Natural killer cell treated with Interleukin-12 subunit alpha and Interleukin-12 subunit beta and Interleukin-15 and Interleukin-18, amount 100 ng/mL, for 72 hours (primary cell): Measurements from ENCODE around the gene AOAH. TPM values are rescaled to one million over a fixed set of nuclear protein-coding genes. Genes with fewer than 3 reads are reported as not detected.
A peak's percentile ranks its signal among the peaks of the same experiment; 100 is the strongest.
"Not testable (repeated sequence)": the region's sequence is repeated elsewhere in the genome, so short reads cannot be mapped to it uniquely, and the experiment has no call there.

Source experiments
- ATAC-seq, 2 donors: fragments of 150-1000 bp; cut with Tn5 transposase in 1 of 2; sonication (Bioruptor Pico), chemical (Tn5 transposase) in 1 of 2; 2 replicates each; pipeline ENCODE4 v1.10.0; 2021
- DNase-seq: peaks from one replicate; pipeline ENCODE4 v3.0.0; 2022; ENCODE audit warnings: low spot score
- H3K27ac Mint-ChIP-seq, 2 donors: 1 replicate in 1 of 2; 2 replicates in 1 of 2; pipeline ENCODE4 v1.8.0; 2022; ENCODE audit warnings: mixed read lengths in 2 of 2, mild to moderate bottlenecking in 1 of 2, moderate library complexity in 1 of 2
- H3K27me3 Mint-ChIP-seq, 2 donors: 1 replicate in 1 of 2; 2 replicates in 1 of 2; pipeline ENCODE4 v1.8.0; 2022; ENCODE audit warnings: mixed read lengths in 2 of 2
- H3K36me3 Mint-ChIP-seq: one replicate; pipeline ENCODE4 v1.8.0; 2022; ENCODE audit warnings: mixed read lengths
- H3K4me1 Mint-ChIP-seq, 2 donors: 1 replicate in 1 of 2; 2 replicates in 1 of 2; pipeline ENCODE4 v1.8.0; 2022; ENCODE audit warnings: low read depth in 2 of 2, mixed read lengths in 2 of 2, mild to moderate bottlenecking in 1 of 2
- H3K4me3 Mint-ChIP-seq: one replicate; pipeline ENCODE4 v1.8.0; 2022; ENCODE audit warnings: mixed read lengths
- H3K9me3 Mint-ChIP-seq: 2 replicates; pipeline ENCODE4 v1.8.0; 2022; ENCODE audit warnings: mixed read lengths
- total RNA-seq, 2 donors: library from RNA; stranded (reverse); gene quantifications; one replicate each; pipeline ENCODE4 v1.2.3, GENCODE V29; 2022

The AOAH gene
- total RNA-seq, 2 donors from 2014 or later = 108 to 136 TPM

DNA sequence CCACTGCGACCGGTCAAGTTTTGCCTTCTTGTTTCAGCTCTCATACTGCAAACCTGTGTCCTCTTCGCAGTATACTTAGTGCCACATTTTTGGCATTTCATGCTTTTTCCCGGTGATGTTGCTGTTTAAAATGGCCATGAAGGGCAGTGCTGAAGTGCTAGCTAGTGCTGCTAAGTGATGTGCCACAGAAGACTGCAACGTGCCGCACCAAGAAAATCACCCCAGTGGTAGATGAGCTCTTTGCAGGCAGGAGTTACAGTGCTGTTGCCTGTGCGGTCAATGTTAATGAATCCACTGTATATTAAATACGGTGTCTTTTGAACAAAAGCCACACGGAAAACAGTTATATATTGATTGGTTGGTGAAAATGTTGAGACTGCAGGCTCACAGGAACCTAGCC, 214.3 kb downstream of the AOAH start:
- H3K9me3 Mint-ChIP-seq = no peaks in the 10 kb centered on the region
- no peaks in the 10 kb centered on the region for H3K36me3 Mint-ChIP-seq
- H3K4me1 Mint-ChIP-seq = peaks cover 36 to 51% of the 10 kb centered on the region in 2 donors
- peak overlapping the region in 1 of 2 donors; percentile 77 for H3K27ac Mint-ChIP-seq
- no peak overlapping the region for H3K4me3 Mint-ChIP-seq
- no peaks in the 10 kb centered on the region for H3K27me3 Mint-ChIP-seq
- ATAC-seq (no peak), DNase-seq (no peak)

DNA sequence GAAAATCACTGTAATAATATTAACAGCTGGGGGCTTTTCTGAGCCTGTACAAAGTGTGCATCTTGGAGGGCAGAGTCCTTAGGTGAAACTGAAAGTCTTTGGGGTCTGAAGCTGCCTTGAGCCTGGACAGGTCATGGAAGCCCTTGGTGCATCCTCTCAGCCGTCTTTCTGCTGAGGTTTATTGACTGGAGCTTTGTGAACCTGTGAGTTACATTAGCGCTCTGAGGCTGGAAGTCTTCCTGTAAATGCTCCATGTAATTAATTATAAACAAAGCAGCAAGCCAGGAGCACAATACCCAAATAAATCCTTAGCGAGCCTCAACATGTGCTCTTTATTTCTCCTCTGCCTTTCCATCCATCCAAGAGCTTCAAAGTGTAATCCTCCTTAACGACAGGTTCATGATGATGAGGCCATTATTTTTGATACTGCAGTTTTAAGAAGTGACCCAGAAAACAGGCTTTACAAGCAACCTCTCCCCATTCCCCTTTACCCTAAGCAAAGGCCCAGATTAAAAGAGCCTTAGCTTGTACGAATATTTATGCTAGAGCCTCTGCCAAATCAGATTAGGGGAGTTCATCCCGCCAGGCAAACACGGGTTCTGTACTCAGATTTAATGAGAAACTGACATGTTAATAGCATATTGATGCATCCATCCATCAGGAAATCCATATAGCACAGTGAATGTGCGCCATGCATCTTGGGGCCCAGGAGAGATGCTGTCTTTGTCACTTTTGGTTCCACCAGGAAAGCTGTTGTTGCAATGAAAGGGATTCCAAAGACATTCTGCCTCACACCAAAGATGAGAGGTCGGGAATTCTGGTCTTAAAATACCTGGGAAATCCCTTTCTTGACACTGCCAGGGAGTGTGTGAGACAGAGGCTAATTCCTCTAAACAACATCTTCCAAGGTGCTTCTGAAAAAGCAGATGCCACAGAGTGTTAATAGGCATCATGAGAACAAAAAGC, 216.5 kb downstream of the AOAH start:
- H3K27ac Mint-ChIP-seq = peak overlapping the region in 1 of 2 donors; percentile 70
- no peak for ATAC-seq
- H3K4me3 Mint-ChIP-seq = no peak overlapping the region

DNA sequence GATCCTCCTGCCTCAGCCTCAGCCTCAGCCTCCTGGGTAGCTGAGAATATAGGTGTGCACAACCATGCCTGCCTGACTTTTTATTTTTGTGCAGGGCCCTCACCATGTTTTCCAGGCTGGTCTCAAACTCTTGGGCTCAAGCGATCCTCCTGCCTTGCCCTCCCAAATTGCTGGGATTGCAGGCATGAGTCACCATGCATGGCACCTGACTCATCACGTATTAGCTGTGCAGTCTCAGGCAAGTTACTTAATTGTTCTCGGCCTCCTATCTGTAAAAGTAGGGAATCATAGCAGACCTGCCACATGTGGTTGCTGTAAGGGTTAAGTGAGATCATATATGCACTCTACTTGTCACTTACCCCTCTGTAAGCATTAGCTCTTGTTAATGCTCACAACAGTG, 217.5 kb downstream of the AOAH start:
- Mint-ChIP-seq H3K4me1 (peaks cover 22 to 31% of the 10 kb centered on the region in 2 donors), H3K27me3 (no peaks in the 10 kb centered on the region), H3K36me3 (no peaks in the 10 kb centered on the region), H3K27ac (peak overlapping the region in 1 of 2 donors; percentile 48), H3K4me3 (no peak overlapping the region), H3K9me3 (no peaks in the 10 kb centered on the region)
- ATAC-seq (no peak), DNase-seq (no peak)

More for the DNA sequence above, 216.5 kb downstream of the AOAH start:
- Mint-ChIP-seq H3K27me3 (no peaks in the 10 kb centered on the region), H3K9me3 (no peaks in the 10 kb centered on the region), H3K36me3 (no peaks in the 10 kb centered on the region), H3K4me1 (peaks cover 22 to 34% of the 10 kb centered on the region in 2 donors)
- no peak for DNase-seq

DNA sequence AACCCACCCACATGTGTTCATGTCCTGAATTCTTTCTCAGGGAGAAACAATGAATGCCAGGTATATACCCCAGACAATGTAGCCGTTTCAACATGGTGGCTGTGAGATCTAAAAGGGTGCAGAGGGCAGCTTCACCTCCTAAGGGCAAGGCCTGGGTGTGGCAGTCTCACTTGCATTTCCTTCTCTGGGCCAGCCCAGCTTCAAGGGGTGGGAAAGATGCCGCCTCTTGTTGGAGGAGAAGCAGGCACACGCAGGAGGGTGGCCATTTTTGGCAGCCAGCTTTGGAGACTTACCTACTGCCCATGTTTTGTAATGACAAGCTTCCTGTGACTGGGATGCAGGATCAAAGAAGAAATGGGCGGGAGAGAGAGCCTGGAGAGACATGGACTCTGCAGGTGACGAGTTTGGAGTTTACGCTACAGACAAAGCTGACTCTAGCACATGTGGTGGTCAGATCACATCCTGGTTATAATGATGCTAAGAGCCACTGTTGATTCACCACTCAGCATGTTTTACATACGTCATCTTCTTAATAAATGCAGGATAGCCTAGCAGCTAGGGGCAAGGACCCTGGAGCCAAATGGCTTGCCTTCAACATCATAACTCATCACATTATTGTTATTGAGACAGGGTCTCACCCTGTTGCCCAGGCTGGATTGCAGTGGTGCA, 218.0 kb downstream of the AOAH start:
- no peak for ATAC-seq
- Mint-ChIP-seq H3K9me3 (no peaks in the 10 kb centered on the region), H3K4me1 (peaks cover 22 to 27% of the 10 kb centered on the region in 2 donors), H3K36me3 (no peaks in the 10 kb centered on the region), H3K4me3 (no peak overlapping the region), H3K27ac (peak overlapping the region in 1 of 2 donors; percentile 65), H3K27me3 (no peaks in the 10 kb centered on the region)
- DNase-seq = no peak

DNA sequence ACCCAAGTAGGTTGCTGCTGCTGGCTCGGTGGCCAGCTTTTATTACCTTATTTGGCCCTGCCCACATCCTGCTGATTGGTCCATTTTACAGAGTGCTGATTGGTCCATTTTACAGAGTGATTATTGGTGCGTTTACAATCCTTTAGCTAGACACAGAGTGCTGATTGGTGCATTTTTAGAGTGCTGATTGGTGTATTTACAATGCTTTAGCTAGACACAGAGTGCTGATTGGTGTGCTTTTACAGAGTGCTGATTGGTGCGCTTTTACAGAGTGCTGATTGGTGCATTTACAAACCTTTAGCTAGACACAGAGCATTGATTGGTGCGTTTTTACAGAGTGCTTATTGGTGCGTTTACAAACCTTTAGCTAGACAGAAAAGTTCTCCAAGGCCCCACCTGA, 219.7 kb downstream of the AOAH start:
- H3K27me3 Mint-ChIP-seq, ATAC-seq, H3K4me3 Mint-ChIP-seq, DNase-seq, H3K27ac Mint-ChIP-seq, H3K36me3 Mint-ChIP-seq, H3K9me3 Mint-ChIP-seq: not testable (repeated sequence)
- peaks cover 26 to 27% of the 10 kb centered on the region in 2 donors for H3K4me1 Mint-ChIP-seq

DNA sequence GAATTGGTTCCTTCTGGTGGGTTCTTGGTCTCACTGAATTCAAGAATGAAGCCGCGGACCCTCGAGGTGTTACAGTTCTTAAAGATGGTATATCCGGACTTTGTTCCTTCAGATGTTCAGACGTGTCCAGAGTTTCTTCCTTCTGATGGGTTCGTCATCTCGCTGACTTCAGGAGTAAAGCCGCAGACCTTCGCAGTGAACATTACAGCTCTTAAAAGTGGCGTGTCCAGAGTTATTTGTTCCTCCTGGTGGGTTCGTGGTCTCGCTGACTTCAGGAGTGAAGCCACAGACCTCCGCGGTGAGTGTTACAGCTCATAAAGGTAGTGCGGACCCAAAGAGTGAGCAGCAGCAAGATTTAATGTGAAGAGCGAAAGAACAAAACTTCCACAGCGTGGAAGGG, 220.1 kb downstream of the AOAH start:
- H3K4me3 Mint-ChIP-seq, H3K27ac Mint-ChIP-seq: not testable (repeated sequence)

DNA sequence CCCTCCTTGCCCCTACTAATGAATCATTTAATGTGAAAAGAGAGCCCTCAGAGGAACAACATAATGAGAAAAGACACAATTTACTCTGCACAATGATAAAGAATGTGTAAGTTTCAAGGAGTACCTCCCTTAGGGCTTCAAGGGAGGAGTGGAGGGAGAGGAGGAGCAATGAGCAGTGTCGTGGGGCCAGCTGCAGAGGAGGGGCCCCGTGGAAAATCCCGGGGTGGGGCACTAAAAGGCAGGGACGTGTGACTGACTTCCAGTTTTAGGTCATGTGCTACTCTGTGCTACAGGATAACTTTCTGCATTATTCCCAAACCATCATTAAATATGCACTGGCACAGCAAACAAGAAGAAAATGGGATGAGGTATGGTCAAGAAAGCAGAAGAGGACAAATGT, 226.5 kb downstream of the AOAH start:
- H3K27me3 Mint-ChIP-seq = peaks cover 7 to 8% of the 10 kb centered on the region in 2 donors
- peak overlapping the region in 1 of 2 donors; percentile 15 for H3K27ac Mint-ChIP-seq
- ATAC-seq (no peak), DNase-seq (no peak)
- no peaks in the 10 kb centered on the region for H3K36me3 Mint-ChIP-seq
- H3K4me1 Mint-ChIP-seq = peaks cover 5 to 10% of the 10 kb centered on the region in 2 donors
- no peaks in the 10 kb centered on the region for H3K9me3 Mint-ChIP-seq
- no peak overlapping the region for H3K4me3 Mint-ChIP-seq

More for the DNA sequence above, 220.1 kb downstream of the AOAH start:
- not testable (repeated sequence) for ATAC-seq, H3K9me3 Mint-ChIP-seq, H3K36me3 Mint-ChIP-seq, DNase-seq, H3K27me3 Mint-ChIP-seq
- peaks cover 26 to 27% of the 10 kb centered on the region in 2 donors for H3K4me1 Mint-ChIP-seq

DNA sequence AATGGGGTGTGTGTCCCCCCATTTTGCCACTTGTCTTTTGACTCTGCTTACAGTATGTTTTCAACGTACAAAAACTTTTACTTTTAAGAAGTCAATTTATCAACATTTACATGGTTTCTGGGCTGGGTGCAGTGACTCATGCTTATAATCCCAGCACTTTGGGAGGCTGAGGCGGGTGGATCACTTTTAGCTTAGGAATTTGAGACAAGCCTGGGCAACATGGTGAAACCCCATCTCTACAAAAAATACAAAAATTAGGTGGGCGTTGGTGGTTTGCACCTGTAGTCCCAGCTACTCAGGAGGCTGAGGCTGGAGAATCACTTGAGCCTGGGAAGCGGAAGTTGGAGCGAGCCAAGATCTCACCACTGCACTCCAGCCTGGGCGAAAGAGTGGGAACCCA, 227.1 kb downstream of the AOAH start:
- H3K27ac Mint-ChIP-seq = peak overlapping the region in 1 of 2 donors; percentile 29
- H3K4me1 Mint-ChIP-seq = peaks cover 5 to 10% of the 10 kb centered on the region in 2 donors
- not testable (repeated sequence) for DNase-seq, H3K4me3 Mint-ChIP-seq, H3K9me3 Mint-ChIP-seq, H3K27me3 Mint-ChIP-seq, ATAC-seq, H3K36me3 Mint-ChIP-seq

DNA sequence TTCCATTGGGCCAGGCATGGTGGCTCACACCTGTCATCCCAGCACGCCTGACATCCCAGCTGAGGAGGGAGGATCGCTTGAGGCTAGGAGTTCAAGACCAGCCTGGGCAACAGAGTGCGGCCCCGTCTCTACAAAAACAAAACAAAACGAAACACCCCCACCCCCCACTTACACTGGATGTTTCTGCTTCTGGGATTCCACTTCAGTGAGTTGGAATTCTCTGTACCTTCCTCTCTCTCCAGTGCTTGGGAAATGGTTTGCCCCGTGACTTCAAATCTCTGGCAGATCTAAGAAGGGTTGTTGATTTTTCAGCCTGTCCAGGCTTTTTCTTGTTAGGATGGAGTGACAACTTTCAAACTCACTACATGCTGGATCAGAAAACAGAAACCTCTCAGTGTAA, 227.7 kb downstream of the AOAH start:
- peak overlapping the region in 1 of 2 donors; percentile 29 for H3K27ac Mint-ChIP-seq
- DNase-seq (no peak), ATAC-seq (no peak)
- no peak overlapping the region for H3K4me3 Mint-ChIP-seq
- peaks cover 5 to 10% of the 10 kb centered on the region in 2 donors for H3K4me1 Mint-ChIP-seq
- no peaks in the 10 kb centered on the region for H3K36me3 Mint-ChIP-seq
- H3K27me3 Mint-ChIP-seq = peaks cover 7 to 8% of the 10 kb centered on the region in 2 donors
- no peaks in the 10 kb centered on the region for H3K9me3 Mint-ChIP-seq

DNA sequence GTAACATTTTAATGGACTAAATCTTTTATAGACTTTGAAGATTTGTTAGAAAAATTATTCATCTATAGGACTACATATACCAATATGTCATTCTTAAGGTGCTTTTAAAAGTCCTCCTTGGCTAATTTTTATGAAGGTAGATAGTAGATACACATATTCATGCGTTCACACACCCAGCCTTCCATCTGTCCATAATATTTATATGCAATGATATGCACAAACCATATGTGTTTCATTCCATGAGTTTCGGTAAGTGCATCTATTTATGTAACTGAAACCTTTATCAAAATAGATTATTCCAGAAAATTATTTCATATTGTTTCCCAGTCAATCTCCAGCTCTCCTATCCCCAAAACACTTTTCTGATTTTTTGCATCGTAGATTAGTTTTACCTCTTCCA, 233.0 kb downstream of the AOAH start:
- peaks cover 5 to 8% of the 10 kb centered on the region in 2 donors for H3K27me3 Mint-ChIP-seq

DNA sequence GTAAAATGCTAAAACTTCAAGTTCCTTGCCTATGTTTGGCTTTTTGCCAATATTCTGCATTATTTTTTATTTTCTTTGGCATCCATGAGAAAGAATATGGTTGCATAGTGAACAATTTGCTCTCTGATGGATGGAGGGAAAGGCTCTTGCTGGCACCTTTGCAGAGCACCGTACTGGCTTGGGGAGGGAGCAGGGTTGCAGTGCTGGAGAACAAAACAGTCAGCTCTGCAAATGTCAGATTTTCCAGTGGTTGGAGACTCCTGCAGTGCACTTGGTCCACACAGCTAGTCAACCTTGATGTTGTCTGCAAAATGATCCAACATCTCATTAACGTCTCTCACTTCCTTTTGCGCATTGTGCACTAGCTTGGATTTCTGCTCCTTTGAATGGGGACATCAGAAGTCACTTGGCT, 233.9 kb downstream of the AOAH start:
- H3K27ac Mint-ChIP-seq = peak overlapping the region in 1 of 2 donors; percentile 70
- no peak for ATAC-seq

More for the DNA sequence above, 233.0 kb downstream of the AOAH start:
- no peak for DNase-seq
- H3K27ac Mint-ChIP-seq = no peak overlapping the region
- ATAC-seq = no peak
- no peak overlapping the region for H3K4me3 Mint-ChIP-seq
- H3K9me3 Mint-ChIP-seq = no peaks in the 10 kb centered on the region
- H3K4me1 Mint-ChIP-seq = peaks cover 5 to 6% of the 10 kb centered on the region in 2 donors
- H3K36me3 Mint-ChIP-seq = no peaks in the 10 kb centered on the region

DNA sequence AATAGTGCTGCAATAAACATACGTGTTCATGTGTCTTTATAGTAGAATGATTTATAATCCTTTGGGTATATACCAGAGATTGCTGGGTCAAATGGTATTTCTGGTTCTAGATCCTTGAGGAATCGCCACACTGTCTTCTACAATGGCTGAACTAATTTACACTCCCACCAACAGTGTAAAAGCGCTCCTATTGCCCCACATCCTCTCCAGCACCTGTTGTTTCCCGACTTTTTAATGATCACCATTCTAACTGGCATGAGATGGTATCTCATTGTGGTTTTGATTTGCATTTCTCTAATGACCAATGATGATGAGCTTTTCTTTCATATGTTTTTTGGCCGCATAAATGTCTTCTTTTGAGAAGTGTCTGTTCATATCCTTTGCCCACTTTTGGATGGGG, 235.6 kb downstream of the AOAH start:
- H3K27ac Mint-ChIP-seq = peak overlapping the region; percentile 20 to 70
- not testable (repeated sequence) for DNase-seq, H3K4me3 Mint-ChIP-seq, H3K9me3 Mint-ChIP-seq, H3K36me3 Mint-ChIP-seq, ATAC-seq, H3K27me3 Mint-ChIP-seq, H3K4me1 Mint-ChIP-seq

More for the DNA sequence above, 233.9 kb downstream of the AOAH start:
- Mint-ChIP-seq H3K4me3 (no peak overlapping the region), H3K9me3 (no peaks in the 10 kb centered on the region), H3K4me1 (peaks cover 5 to 6% of the 10 kb centered on the region in 2 donors), H3K27me3 (peaks cover 5 to 8% of the 10 kb centered on the region in 2 donors), H3K36me3 (no peaks in the 10 kb centered on the region)
- DNase-seq = no peak

DNA sequence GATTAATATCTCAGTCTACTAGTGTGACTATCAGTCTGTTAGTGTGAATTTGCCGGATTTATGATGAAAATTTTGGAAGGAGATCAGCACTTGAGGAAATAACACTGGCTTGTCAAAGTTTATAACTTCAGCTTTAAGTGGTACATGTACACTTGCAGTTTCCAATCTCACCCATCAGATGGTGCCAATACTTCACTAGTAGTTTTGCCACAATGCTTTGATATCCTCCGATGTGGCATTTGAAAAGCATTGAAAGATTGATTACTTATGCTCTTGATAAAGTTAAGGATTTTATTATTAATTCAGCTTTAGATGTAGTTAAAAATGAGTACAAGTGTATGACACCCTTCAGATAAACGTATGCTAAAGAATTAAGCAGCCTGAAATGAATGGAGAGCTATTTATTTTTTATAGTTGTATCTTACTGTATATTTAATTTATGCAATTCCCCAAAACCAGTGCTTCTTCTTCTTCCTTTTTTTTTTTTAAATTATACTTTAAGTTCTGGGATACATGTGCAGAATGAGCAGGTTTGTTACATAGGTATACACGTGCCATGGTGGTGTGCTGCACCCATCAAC, 236.4 kb downstream of the AOAH start:
- no peaks in the 10 kb centered on the region for H3K27me3 Mint-ChIP-seq
- H3K4me1 Mint-ChIP-seq = peaks cover 5 to 6% of the 10 kb centered on the region in 2 donors
- peak overlapping the region; percentile 20 to 70 for H3K27ac Mint-ChIP-seq
- DNase-seq = no peak
- no peak overlapping the region for H3K4me3 Mint-ChIP-seq
- H3K36me3 Mint-ChIP-seq = no peaks in the 10 kb centered on the region
- H3K9me3 Mint-ChIP-seq = no peaks in the 10 kb centered on the region
- peak; percentile 74 to 79 for ATAC-seq
